Endothelial cell of umbilical vein (primary cell): ENCODE data around the gene FHOD1.

Experiments used
- CTCF ChIP-seq, 2 donors: IDR thresholded peaks; 1 replicate in 1 of 2; 2 replicates in 1 of 2; pipeline ENCODE4 v1.5.1; 2011; ENCODE audit warnings: low read length in 2 of 2, mild to moderate bottlenecking in 2 of 2, moderate library complexity in 2 of 2, control low read depth in 1 of 2, inconsistent platforms in 1 of 2, low read depth in 1 of 2; ENCODE audit not compliant: insufficient read depth in 1 of 2; ENCODE audit errors: extremely low read depth in 1 of 2
- FOS ChIP-seq: IDR thresholded peaks from 2 replicates; pipeline ENCODE4 v1.6.1; 2011; ENCODE audit warnings: mild to moderate bottlenecking, low read length, moderate library complexity, borderline replicate concordance; ENCODE audit not compliant: insufficient read depth

DNA sequence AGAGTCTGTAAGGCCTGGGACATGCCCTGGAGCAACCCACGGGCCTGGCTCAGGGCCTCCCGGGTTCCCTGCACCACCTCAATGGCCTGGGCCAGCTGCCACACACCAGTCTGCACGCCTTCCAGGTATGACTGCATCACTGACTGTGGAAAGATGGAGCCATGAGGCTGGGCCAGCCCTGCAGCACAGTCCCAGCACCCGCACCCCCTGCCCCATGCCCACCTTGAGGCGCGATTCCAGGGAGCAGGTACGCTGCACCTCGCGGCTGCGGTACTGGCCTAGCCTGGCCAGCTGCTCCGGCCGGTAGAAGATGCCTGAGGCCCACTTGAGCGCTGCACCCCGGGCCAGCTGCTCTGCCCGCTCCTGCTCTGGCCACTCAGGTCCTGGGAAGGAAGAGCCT, 58.5 kb downstream of the FHOD1 start:
- TF ChIP-seq CTCF (IDR thresholded peaks at IDR 0.05; ENCODE audit: extremely low read depth in 1 of 2, insufficient read depth in 1 of 2, low read depth in 1 of 2, low read length in 2 of 2) (no peak), FOS (no peak)
